ENCODE measurements around the gene PMIS2. TPM values are rescaled to one million over a fixed set of nuclear protein-coding genes. Genes with fewer than 3 reads are reported as not detected.

Gene PMIS2
- total RNA-seq, 1 experiment from 2014 or later = not detected

DNA sequence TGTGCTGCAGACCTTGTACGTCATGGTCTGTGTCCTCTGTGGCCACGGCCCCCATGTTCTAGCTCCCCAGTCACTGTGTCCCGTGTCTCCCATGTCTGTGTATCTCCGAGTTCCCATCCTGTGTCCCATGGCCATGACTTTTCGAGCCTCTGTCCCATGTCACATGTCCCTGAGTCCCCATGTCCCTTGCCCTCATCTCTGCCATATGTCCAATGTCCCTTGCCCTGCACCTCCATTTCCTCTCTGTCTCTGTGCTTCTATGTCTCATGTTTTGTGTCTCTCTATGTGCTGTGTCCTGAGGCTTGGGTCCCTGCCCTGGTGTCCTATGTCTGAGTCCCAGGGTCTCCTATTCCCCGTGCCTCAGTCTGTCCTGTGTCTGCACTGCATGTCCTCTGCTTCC lies 24.5 kb upstream of the PMIS2 start:
- ChIA-PET POLR2A (no interaction called here), CTCF (no interaction called here)
- in situ Hi-C loops (cut with HindIII; ENCODE audit: low pct_unique_long_range_greater_than_20kb, low sequenced_read_pairs) = no loop called here
- DNase-seq (ENCODE audit: low read depth, low spot score) = no peak
- TF ChIP-seq SIN3A (IDR thresholded peaks at IDR 0.05; ENCODE audit: borderline replicate concordance, insufficient read depth, low read depth, low read length) (no peak), CTCF (IDR thresholded peaks at IDR 0.05) (no peak), TCF7L2 (IDR thresholded peaks at IDR 0.05; ENCODE audit: low read depth, low read length) (no peak), POLR2AphosphoS5 (IDR thresholded peaks at IDR 0.05; ENCODE audit: low read depth, low read length) (no peak)
- TF ChIP-seq, protein P1, sequence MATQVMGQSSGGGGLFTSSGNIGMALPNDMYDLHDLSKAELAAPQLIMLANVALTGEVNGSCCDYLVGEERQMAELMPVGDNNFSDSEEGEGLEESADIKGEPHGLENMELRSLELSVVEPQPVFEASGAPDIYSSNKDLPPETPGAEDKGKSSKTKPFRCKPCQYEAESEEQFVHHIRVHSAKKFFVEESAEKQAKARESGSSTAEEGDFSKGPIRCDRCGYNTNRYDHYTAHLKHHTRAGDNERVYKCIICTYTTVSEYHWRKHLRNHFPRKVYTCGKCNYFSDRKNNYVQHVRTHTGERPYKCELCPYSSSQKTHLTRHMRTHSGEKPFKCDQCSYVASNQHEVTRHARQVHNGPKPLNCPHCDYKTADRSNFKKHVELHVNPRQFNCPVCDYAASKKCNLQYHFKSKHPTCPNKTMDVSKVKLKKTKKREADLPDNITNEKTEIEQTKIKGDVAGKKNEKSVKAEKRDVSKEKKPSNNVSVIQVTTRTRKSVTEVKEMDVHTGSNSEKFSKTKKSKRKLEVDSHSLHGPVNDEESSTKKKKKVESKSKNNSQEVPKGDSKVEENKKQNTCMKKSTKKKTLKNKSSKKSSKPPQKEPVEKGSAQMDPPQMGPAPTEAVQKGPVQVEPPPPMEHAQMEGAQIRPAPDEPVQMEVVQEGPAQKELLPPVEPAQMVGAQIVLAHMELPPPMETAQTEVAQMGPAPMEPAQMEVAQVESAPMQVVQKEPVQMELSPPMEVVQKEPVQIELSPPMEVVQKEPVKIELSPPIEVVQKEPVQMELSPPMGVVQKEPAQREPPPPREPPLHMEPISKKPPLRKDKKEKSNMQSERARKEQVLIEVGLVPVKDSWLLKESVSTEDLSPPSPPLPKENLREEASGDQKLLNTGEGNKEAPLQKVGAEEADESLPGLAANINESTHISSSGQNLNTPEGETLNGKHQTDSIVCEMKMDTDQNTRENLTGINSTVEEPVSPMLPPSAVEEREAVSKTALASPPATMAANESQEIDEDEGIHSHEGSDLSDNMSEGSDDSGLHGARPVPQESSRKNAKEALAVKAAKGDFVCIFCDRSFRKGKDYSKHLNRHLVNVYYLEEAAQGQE (IDR thresholded peaks at IDR 0.05; ENCODE audit: insufficient read depth in 1 of 2, low read depth in 2 of 2, low read length in 1 of 2) = no peak
- Histone ChIP-seq H3K27me3 (ENCODE audit: control insufficient read depth, insufficient read depth, low read length) (peaks cover 8% of the 10 kb centered on the region; the same call in 1 of the 2 replicates), H3K9me3 (ENCODE audit: control insufficient read depth, insufficient read depth, low read depth, low read length) (no peaks in the 10 kb centered on the region), H3K36me3 (ENCODE audit: control insufficient read depth, insufficient read depth, low read length) (no peaks in the 10 kb centered on the region), H3K4me1 (ENCODE audit: control insufficient read depth, insufficient read depth, low read length) (peaks cover 6% of the 10 kb centered on the region; the same call in 1 of the 2 replicates), H3K27ac (ENCODE audit: low read length) (no peak overlapping the region), H3K4me3 (ENCODE audit: low read depth in 2 of 2, low read length in 2 of 2) (no peak overlapping the region)
- intact Hi-C loops (cut with micrococcal nuclease; ENCODE audit: unreplicated experiment) = no loop called here
- no TSS peak for BruUV-seq (replicated peaks)
- no peak for ATAC-seq

DNA sequence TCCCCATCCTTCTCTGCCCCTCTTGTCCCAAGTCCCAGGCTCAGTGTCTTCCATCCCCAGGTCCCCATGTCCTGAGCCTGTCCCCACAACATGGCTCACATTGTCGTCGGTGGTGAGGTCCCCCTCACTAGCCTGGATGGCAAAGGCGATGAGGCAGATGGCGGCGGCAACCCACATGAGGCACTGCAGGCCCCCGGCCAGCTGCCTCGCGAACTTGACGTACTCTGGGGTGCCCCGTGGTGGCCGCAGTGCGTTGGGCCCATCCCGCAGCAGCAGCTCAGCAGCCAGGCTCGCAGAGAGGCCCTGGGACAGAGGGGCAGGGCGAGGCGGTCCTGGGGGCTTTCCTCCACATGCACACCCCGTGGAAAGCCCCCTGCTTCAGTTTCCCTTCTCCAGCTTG lies 23.6 kb upstream of the PMIS2 start:
- in situ Hi-C loops (cut with HindIII; ENCODE audit: low pct_unique_long_range_greater_than_20kb, low sequenced_read_pairs) = no loop called here
- intact Hi-C loops (cut with micrococcal nuclease; ENCODE audit: unreplicated experiment) = no loop called here
- ChIA-PET POLR2A (no interaction called here), CTCF (no interaction called here)
- Histone ChIP-seq H3K4me1 (ENCODE audit: control insufficient read depth, insufficient read depth, low read length) (peaks cover 6% of the 10 kb centered on the region; the same call in 1 of the 2 replicates), H3K27ac (ENCODE audit: low read length) (no peak overlapping the region), H3K27me3 (ENCODE audit: control insufficient read depth, insufficient read depth, low read length) (peaks cover 8% of the 10 kb centered on the region; the same call in 1 of the 2 replicates), H3K4me3 (ENCODE audit: low read depth in 2 of 2, low read length in 2 of 2) (no peak overlapping the region), H3K36me3 (ENCODE audit: control insufficient read depth, insufficient read depth, low read length) (no peaks in the 10 kb centered on the region), H3K9me3 (ENCODE audit: control insufficient read depth, insufficient read depth, low read depth, low read length) (no peaks in the 10 kb centered on the region)
- TF ChIP-seq SIN3A (IDR thresholded peaks at IDR 0.05; ENCODE audit: borderline replicate concordance, insufficient read depth, low read depth, low read length) = no peak
- TF ChIP-seq TCF7L2 (IDR thresholded peaks at IDR 0.05; ENCODE audit: low read depth, low read length) = no peak
- TF ChIP-seq, protein P1 (IDR thresholded peaks at IDR 0.05; ENCODE audit: insufficient read depth in 1 of 2, low read depth in 2 of 2, low read length in 1 of 2) = no peak
- TF ChIP-seq CTCF (IDR thresholded peaks at IDR 0.05) = no peak
- TF ChIP-seq POLR2AphosphoS5 (IDR thresholded peaks at IDR 0.05; ENCODE audit: low read depth, low read length) = no peak
- no peak for ATAC-seq
- BruUV-seq (replicated peaks) = no TSS peak
- DNase-seq (ENCODE audit: low read depth, low spot score) = no peak

Measured in Panc1 (cell line).